Body of pancreas (tissue), 4 donors: ENCODE measurements around the gene RASGRF2. TPM values are rescaled to one million over a fixed set of nuclear protein-coding genes. Genes with fewer than 3 reads are reported as not detected.

Experiments
- ATAC-seq: fragments of 150-250 bp; one replicate; pipeline ENCODE4 v1.9.1; 2016
- DNase-seq, 4 donors: peaks; one replicate each; pipeline ENCODE4 v3.0.0-alpha.2; 2019
- H3K27ac ChIP-seq, 4 donors: fragments of 200-600 bp; sonication (generic); 1 replicate in 3 of 4; 2 replicates in 1 of 4; pipeline versions ENCODE4 v1.5.1 to v1.6.1; 2016 to 2019; ENCODE audit warnings: mild to moderate bottlenecking in 1 of 4, mixed read lengths in 1 of 4, moderate library complexity in 1 of 4
- H3K27me3 ChIP-seq, 2 donors: fragments of 200-600 bp; sonication (generic); one replicate each; pipeline ENCODE4 v1.6.0; 2016; ENCODE audit warnings: mild to moderate bottlenecking in 1 of 2
- H3K36me3 ChIP-seq, 2 donors: fragments of 200-600 bp; sonication (generic); replicated peaks in 1 of 2; 2 replicates each; pipeline ENCODE4 v1.5.1; 2016; ENCODE audit warnings: low read depth in 2 of 2; ENCODE audit not compliant: insufficient read depth in 1 of 2
- H3K4me1 ChIP-seq: fragments of 200-600 bp; sonication (generic); one replicate; pipeline ENCODE4 v1.6.0; 2016
- H3K4me3 ChIP-seq, 2 donors: fragments of 200-600 bp; sonication (generic); 1 replicate in 1 of 2; 2 replicates in 1 of 2; pipeline ENCODE4 v1.5.1; 2016 to 2019
- H3K9me3 ChIP-seq, 3 donors: fragments of 200-600 bp; sonication (generic); 1 replicate in 2 of 3; 2 replicates in 1 of 3; pipeline ENCODE4 v1.5.1; 2016
- POLR2A ChIP-seq, 3 donors: fragments of 450-650 bp; IDR thresholded peaks; one replicate each; pipeline ENCODE4 v1.6.1; 2016; ENCODE audit warnings: antibody characterized with exemption in 3 of 3, mild to moderate bottlenecking in 2 of 3
- WGBS, 2 donors: methylation state at CpG; one replicate each; pipeline ENCODE4 v1.1.5; 2017; 5-methylcytosine and 5-hydroxymethylcytosine counted together
- intact Hi-C: fragments of 100-400 bp; cut with DNase I; formaldehyde crosslinking; loops from one replicate; pipeline ENCODE4 v1.15.1; 2023
- total RNA-seq, 2 donors: library from RNA; depleted of rRNA; stranded (reverse); fragments of >200 nt; gene quantifications; one replicate each; pipeline ENCODE4 v1.1.0, GENCODE V29; 2016
- TF ChIP-seq, protein P1 (sequence below), 7 experiments: fragments of 450-650 bp in 4 of 7; fragments of 200-600 bp in 3 of 7; sonication (generic) in 3 of 7; IDR thresholded peaks; one replicate each; pipeline ENCODE4 v1.5.1; 2016 to 2019; ENCODE audit warnings: antibody characterized with exemption in 7 of 7

The RASGRF2 gene
- total RNA-seq, 2 donors from 2014 or later = 1.6 to 3.6 TPM

DNA sequence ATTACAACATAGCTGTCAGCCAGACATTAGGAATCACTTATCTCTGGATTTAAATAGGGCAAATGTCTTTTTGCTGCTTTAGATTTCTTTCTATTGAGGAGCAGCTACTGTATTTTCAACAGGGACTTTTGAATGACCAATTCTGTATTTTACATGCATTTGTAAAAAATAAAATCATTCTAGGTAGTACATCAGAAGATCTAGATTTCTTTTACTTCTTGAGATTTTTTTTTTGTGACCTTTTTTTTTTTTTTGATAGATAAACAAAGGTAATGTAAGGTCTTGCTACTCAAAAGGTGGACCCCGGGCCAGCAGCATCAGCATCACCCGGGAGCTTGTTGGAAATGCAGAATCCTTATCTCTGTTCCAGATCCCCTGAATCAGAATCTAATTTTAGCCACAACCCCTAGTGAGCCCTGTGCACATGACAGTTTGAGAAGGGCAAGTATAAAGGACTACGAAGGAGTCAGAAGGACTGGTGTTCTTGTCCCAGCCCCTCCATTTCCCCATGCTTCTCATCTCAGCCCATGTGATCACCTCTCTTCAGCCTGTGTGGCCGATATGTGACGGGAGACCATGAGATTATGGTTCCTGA is 235.3 kb downstream of the RASGRF2 start:
- intact Hi-C loops = no loop called here
- 60 to 67% methylated on average over 5 of the region's 5 CpGs for WGBS, 2 donors
- no peak overlapping the region for H3K4me3 ChIP-seq

GRCh38 chr5:81202655-81203054 is 242.5 kb downstream of the RASGRF2 start:
- TF ChIP-seq, protein P1, sequence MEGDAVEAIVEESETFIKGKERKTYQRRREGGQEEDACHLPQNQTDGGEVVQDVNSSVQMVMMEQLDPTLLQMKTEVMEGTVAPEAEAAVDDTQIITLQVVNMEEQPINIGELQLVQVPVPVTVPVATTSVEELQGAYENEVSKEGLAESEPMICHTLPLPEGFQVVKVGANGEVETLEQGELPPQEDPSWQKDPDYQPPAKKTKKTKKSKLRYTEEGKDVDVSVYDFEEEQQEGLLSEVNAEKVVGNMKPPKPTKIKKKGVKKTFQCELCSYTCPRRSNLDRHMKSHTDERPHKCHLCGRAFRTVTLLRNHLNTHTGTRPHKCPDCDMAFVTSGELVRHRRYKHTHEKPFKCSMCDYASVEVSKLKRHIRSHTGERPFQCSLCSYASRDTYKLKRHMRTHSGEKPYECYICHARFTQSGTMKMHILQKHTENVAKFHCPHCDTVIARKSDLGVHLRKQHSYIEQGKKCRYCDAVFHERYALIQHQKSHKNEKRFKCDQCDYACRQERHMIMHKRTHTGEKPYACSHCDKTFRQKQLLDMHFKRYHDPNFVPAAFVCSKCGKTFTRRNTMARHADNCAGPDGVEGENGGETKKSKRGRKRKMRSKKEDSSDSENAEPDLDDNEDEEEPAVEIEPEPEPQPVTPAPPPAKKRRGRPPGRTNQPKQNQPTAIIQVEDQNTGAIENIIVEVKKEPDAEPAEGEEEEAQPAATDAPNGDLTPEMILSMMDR (IDR thresholded peaks at IDR 0.05) = no peak
- no peak for TF ChIP-seq POLR2A (IDR thresholded peaks at IDR 0.05)
- Histone ChIP-seq H3K36me3 (no peaks in the 10 kb centered on the region), H3K4me1 (no peaks in the 10 kb centered on the region), H3K27ac (no peak overlapping the region), H3K9me3 (no peaks in the 10 kb centered on the region), H3K4me3 (no peak overlapping the region), H3K27me3 (no peaks in the 10 kb centered on the region)
- no peak for DNase-seq
- ATAC-seq = no peak
- intact Hi-C loops = no loop called here
- WGBS, 2 donors = 47 to 48% methylated on average over 2 of the region's 2 CpGs

More for the DNA sequence above, 235.3 kb downstream of the RASGRF2 start:
- ATAC-seq (no peak), DNase-seq (no peak)
- Histone ChIP-seq H3K4me1 (peaks cover 7% of the 10 kb centered on the region), H3K27ac (no peak overlapping the region), H3K27me3 (no peaks in the 10 kb centered on the region), H3K36me3 (no peaks in the 10 kb centered on the region), H3K9me3 (no peaks in the 10 kb centered on the region)
- TF ChIP-seq POLR2A (IDR thresholded peaks at IDR 0.05) = no peak
- TF ChIP-seq, protein P1 (IDR thresholded peaks at IDR 0.05) = no peak

DNA sequence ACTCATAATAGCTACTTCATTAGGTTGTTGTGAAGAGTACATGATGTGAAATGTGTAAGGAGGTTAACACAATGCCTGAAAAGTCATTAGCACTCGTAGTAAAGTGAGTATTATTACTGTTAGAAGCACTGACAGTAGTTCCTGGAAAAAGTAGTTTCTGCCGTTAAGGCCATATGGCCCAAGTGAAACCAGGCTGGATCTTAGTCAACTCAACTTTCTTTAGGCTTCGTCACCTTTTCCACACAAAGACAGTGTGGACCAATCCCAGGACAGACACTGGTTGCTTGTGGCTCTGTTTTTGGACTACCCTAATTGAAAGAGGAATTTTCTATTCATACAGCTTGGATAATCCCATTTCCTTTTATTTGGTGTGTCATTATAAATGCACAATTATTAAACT is 243.6 kb downstream of the RASGRF2 start:
- no peak overlapping the region for H3K4me3 ChIP-seq
- H3K27me3 ChIP-seq = no peaks in the 10 kb centered on the region
- no peaks in the 10 kb centered on the region for H3K9me3 ChIP-seq
- H3K27ac ChIP-seq = no peak overlapping the region
- ATAC-seq (no peak), DNase-seq (no peak)
- H3K4me1 ChIP-seq = no peaks in the 10 kb centered on the region
- no peak for TF ChIP-seq POLR2A (IDR thresholded peaks at IDR 0.05)
- TF ChIP-seq, protein P1 (IDR thresholded peaks at IDR 0.05) = no peak
- WGBS, 2 donors = 83 to 87% methylated on average over 3 of the region's 3 CpGs
- intact Hi-C loops = no loop called here
- no peaks in the 10 kb centered on the region for H3K36me3 ChIP-seq

- intact Hi-C loops = no loop called here
- Histone ChIP-seq H3K36me3 (no peaks in the 10 kb centered on the region), H3K27ac (no peak overlapping the region), H3K27me3 (no peaks in the 10 kb centered on the region), H3K4me1 (no peaks in the 10 kb centered on the region), H3K4me3 (no peak overlapping the region), H3K9me3 (no peaks in the 10 kb centered on the region)
- DNase-seq (no peak), ATAC-seq (no peak)
- TF ChIP-seq, protein P1 (IDR thresholded peaks at IDR 0.05) = no peak
- no peak for TF ChIP-seq POLR2A (IDR thresholded peaks at IDR 0.05)
- WGBS, 2 donors = 84 to 91% methylated on average over 1 of the region's 1 CpG
Observed at GRCh38 chr5:81204205-81204604, 244.0 kb downstream of the RASGRF2 start.

- 63 to 77% methylated on average over 4 of the region's 4 CpGs for WGBS, 2 donors
- ATAC-seq (no peak), DNase-seq (no peak)
- Histone ChIP-seq H3K27ac (no peak overlapping the region), H3K36me3 (no peaks in the 10 kb centered on the region), H3K4me1 (no peaks in the 10 kb centered on the region), H3K4me3 (no peak overlapping the region), H3K9me3 (no peaks in the 10 kb centered on the region), H3K27me3 (no peaks in the 10 kb centered on the region)
- intact Hi-C loops = no loop called here
- TF ChIP-seq, protein P1 (IDR thresholded peaks at IDR 0.05) = no peak
- no peak for TF ChIP-seq POLR2A (IDR thresholded peaks at IDR 0.05)
Observed at GRCh38 chr5:81205058-81205457, 244.9 kb downstream of the RASGRF2 start.
